ENCODE data around the gene ACOX1. TPM values are rescaled to one million over a fixed set of nuclear protein-coding genes. Genes with fewer than 3 reads are reported as not detected.

ACOX1 gene
- total RNA-seq, 1 experiment from 2014 or later = 40.9 TPM

DNA sequence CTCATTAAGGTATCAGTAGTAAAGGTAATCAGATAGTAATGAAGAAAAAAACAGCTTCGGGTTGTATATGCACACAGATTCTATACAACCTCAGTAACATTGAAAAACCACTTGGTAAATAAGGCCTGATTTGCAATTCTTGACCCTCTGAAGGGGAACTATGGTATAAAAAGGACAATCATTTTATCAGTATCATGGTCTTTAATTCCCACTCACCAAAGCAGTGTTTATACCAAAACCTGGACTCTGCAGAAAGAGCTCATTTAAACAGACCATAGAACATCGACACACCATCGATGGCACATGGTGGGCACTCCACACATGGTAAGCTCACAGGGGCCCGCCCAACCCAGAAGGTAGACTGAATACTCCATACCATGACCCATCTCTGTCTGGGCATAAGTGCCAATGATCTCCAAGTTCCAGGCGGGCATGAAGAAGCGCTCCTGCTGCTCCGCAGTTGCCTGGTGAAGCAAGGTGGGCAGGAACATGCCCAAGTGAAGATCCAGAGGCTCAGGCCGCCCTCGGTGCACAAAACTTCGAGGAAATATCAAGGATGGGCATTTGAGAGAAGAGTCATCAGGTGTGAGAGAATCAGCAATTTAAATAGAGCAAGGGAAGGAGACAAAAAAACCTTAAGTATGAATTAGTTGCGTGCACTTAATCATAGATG lies 19.0 kb downstream of the ACOX1 start:
- ATAC-seq (no peak; the same call in 1 of the 2 replicates), DNase-seq (ENCODE audit: low spot score) (no peak)
- TF ChIP-seq IRF1 (CRISPR knock-in tag; IDR thresholded peaks at IDR 0.05) (no peak), ELF4 (CRISPR knock-in tag; IDR thresholded peaks at IDR 0.05; ENCODE audit: low read depth) (no peak)
- ChIA-PET CTCF (interaction anchor here (1.3 to 2.4 kb wide), 2 partner anchors 40 to 55 kb away, joined by 5 to 6 read pairs; partner anchors contain the start of genes CDK3 and MRPL38), POLR2A (interaction anchor here (1.2 kb wide), 1 partner anchor 19 kb away, joined by 3 read pairs; the partner anchor contains the start of gene FBF1)
- peak overlapping the region; percentile 91 for H3K27ac Mint-ChIP-seq
- peak overlapping the region; percentile 5 for H3K4me3 Mint-ChIP-seq
- H3K27me3 Mint-ChIP-seq (ENCODE audit: low read depth) = no peaks in the 10 kb centered on the region
- peaks cover 22% of the 10 kb centered on the region for H3K4me1 Mint-ChIP-seq
- H3K36me3 Mint-ChIP-seq = peaks cover 22% of the 10 kb centered on the region
- H3K9me3 Mint-ChIP-seq = no peaks in the 10 kb centered on the region

- Mint-ChIP-seq H3K27ac (peak overlapping the region; percentile 91), H3K27me3 (ENCODE audit: low read depth) (no peaks in the 10 kb centered on the region), H3K9me3 (no peaks in the 10 kb centered on the region), H3K4me1 (peaks cover 22% of the 10 kb centered on the region), H3K36me3 (peaks cover 22% of the 10 kb centered on the region), H3K4me3 (peak overlapping the region; percentile 5)
- ChIA-PET POLR2A (interaction anchor here (1.2 kb wide), 1 partner anchor 18 kb away, joined by 3 read pairs; the partner anchor contains the start of gene FBF1), CTCF (interaction anchor here (1.0 to 2.4 kb wide), 4 partner anchors 31 to 129 kb away, joined by 3 to 6 read pairs (median 4); partner anchors contain the start of genes CDK3 and MRPL38)
- DNase-seq (ENCODE audit: low spot score) (peak; percentile 26), ATAC-seq (peak; percentile 77)
- TF ChIP-seq USF2 (CRISPR knock-in tag; IDR thresholded peaks at IDR 0.05) (no peak), NR1H2 (CRISPR knock-in tag; IDR thresholded peaks at IDR 0.05) (no peak), ZNF317 (CRISPR knock-in tag; IDR thresholded peaks at IDR 0.05; ENCODE audit: borderline replicate concordance, low read depth) (no peak), JUN (CRISPR knock-in tag; IDR thresholded peaks at IDR 0.05) (no peak), MXD4 (CRISPR knock-in tag; IDR thresholded peaks at IDR 0.05; ENCODE audit: borderline replicate concordance) (no peak), IRF1 (CRISPR knock-in tag; IDR thresholded peaks at IDR 0.05) (no peak), ERG (CRISPR knock-in tag; IDR thresholded peaks at IDR 0.05) (no peak), ZSCAN18 (CRISPR knock-in tag; IDR thresholded peaks at IDR 0.05) (no peak), FOXK1 (CRISPR knock-in tag; IDR thresholded peaks at IDR 0.05) (no peak), SOX15 (CRISPR knock-in tag; IDR thresholded peaks at IDR 0.05) (no peak)
- TF ChIP-seq, protein P1, sequence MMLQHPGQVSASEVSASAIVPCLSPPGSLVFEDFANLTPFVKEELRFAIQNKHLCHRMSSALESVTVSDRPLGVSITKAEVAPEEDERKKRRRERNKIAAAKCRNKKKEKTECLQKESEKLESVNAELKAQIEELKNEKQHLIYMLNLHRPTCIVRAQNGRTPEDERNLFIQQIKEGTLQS (CRISPR knock-in tag; conservative IDR thresholded peaks at IDR 0.05) = no peak
- TF ChIP-seq, protein P2, sequence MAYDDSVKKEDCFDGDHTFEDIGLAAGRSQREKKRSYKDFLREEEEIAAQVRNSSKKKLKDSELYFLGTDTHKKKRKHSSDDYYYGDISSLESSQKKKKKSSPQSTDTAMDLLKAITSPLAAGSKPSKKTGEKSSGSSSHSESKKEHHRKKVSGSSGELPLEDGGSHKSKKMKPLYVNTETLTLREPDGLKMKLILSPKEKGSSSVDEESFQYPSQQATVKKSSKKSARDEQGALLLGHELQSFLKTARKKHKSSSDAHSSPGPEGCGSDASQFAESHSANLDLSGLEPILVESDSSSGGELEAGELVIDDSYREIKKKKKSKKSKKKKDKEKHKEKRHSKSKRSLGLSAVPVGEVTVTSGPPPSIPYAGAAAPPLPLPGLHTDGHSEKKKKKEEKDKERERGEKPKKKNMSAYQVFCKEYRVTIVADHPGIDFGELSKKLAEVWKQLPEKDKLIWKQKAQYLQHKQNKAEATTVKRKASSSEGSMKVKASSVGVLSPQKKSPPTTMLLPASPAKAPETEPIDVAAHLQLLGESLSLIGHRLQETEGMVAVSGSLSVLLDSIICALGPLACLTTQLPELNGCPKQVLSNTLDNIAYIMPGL (CRISPR knock-in tag; IDR thresholded peaks at IDR 0.05) = no peak
- TF ChIP-seq, protein P3, sequence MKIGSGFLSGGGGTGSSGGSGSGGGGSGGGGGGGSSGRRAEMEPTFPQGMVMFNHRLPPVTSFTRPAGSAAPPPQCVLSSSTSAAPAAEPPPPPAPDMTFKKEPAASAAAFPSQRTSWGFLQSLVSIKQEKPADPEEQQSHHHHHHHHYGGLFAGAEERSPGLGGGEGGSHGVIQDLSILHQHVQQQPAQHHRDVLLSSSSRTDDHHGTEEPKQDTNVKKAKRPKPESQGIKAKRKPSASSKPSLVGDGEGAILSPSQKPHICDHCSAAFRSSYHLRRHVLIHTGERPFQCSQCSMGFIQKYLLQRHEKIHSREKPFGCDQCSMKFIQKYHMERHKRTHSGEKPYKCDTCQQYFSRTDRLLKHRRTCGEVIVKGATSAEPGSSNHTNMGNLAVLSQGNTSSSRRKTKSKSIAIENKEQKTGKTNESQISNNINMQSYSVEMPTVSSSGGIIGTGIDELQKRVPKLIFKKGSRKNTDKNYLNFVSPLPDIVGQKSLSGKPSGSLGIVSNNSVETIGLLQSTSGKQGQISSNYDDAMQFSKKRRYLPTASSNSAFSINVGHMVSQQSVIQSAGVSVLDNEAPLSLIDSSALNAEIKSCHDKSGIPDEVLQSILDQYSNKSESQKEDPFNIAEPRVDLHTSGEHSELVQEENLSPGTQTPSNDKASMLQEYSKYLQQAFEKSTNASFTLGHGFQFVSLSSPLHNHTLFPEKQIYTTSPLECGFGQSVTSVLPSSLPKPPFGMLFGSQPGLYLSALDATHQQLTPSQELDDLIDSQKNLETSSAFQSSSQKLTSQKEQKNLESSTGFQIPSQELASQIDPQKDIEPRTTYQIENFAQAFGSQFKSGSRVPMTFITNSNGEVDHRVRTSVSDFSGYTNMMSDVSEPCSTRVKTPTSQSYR (CRISPR knock-in tag; IDR thresholded peaks at IDR 0.05) = no peak
- TF ChIP-seq, protein P4, sequence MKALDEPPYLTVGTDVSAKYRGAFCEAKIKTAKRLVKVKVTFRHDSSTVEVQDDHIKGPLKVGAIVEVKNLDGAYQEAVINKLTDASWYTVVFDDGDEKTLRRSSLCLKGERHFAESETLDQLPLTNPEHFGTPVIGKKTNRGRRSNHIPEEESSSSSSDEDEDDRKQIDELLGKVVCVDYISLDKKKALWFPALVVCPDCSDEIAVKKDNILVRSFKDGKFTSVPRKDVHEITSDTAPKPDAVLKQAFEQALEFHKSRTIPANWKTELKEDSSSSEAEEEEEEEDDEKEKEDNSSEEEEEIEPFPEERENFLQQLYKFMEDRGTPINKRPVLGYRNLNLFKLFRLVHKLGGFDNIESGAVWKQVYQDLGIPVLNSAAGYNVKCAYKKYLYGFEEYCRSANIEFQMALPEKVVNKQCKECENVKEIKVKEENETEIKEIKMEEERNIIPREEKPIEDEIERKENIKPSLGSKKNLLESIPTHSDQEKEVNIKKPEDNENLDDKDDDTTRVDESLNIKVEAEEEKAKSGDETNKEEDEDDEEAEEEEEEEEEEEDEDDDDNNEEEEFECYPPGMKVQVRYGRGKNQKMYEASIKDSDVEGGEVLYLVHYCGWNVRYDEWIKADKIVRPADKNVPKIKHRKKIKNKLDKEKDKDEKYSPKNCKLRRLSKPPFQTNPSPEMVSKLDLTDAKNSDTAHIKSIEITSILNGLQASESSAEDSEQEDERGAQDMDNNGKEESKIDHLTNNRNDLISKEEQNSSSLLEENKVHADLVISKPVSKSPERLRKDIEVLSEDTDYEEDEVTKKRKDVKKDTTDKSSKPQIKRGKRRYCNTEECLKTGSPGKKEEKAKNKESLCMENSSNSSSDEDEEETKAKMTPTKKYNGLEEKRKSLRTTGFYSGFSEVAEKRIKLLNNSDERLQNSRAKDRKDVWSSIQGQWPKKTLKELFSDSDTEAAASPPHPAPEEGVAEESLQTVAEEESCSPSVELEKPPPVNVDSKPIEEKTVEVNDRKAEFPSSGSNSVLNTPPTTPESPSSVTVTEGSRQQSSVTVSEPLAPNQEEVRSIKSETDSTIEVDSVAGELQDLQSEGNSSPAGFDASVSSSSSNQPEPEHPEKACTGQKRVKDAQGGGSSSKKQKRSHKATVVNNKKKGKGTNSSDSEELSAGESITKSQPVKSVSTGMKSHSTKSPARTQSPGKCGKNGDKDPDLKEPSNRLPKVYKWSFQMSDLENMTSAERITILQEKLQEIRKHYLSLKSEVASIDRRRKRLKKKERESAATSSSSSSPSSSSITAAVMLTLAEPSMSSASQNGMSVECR (CRISPR knock-in tag; IDR thresholded peaks at IDR 0.05; ENCODE audit: borderline replicate concordance) = no peak
Measured at GRCh38 chr17:75959051-75959838, 19.7 kb downstream of the ACOX1 start.

Measured in WTC11 (cell line).